Heart right ventricle (tissue), 16 donors: ENCODE results near the gene VSTM4. TPM values are rescaled to one million over a fixed set of nuclear protein-coding genes. Genes with fewer than 3 reads are reported as not detected.

Experiments
- ATAC-seq, 8 donors: fragments of 200-7000 bp; cut with Tn5 transposase; one replicate each; pipeline ENCODE4 v1.9.1; 2020; ENCODE audit warnings: mild to moderate bottlenecking in 8 of 8, moderate library complexity in 8 of 8, moderate number of reproducible peaks in 1 of 8
- DNase-seq, 2 donors: peaks; one replicate each; pipeline ENCODE4 v3.0.0-alpha.2; 2020
- H3K27ac ChIP-seq, 10 donors: fragments of 200-600 bp; sonication (generic) in 2 of 10; one replicate each; pipeline versions ENCODE4 v1.5.0 to v1.8.0; 2020 to 2022; ENCODE audit warnings: mild to moderate bottlenecking in 3 of 10
- H3K27me3 ChIP-seq, 7 donors: fragments of 200-600 bp; one replicate each; pipeline ENCODE4 v1.8.0; 2021 to 2022; ENCODE audit warnings: mild to moderate bottlenecking in 2 of 7
- H3K36me3 ChIP-seq, 9 donors: fragments of 200-600 bp; sonication (generic) in 1 of 9; one replicate each; pipeline versions ENCODE4 v1.5.0 to v1.8.0; 2020 to 2022; ENCODE audit warnings: mild to moderate bottlenecking in 2 of 9
- H3K4me1 ChIP-seq, 9 donors: fragments of 200-600 bp; sonication (generic) in 1 of 9; one replicate each; pipeline versions ENCODE4 v1.5.0 to v1.8.0; 2020 to 2022; ENCODE audit warnings: mild to moderate bottlenecking in 4 of 9
- H3K4me3 ChIP-seq, 10 donors: fragments of 200-600 bp; sonication (generic) in 2 of 10; one replicate each; pipeline versions ENCODE4 v1.5.0 to v1.8.0; 2020 to 2022; ENCODE audit warnings: mild to moderate bottlenecking in 7 of 10, moderate library complexity in 2 of 10
- H3K9me3 ChIP-seq, 11 donors: fragments of 200-600 bp in 10 of 11; sonication (generic) in 2 of 11; one replicate each; pipeline versions ENCODE4 v1.5.0 to v1.8.0; 2013 to 2022; ENCODE audit warnings: mild to moderate bottlenecking in 2 of 11, control low read depth in 1 of 11, moderate library complexity in 1 of 11
- CTCF ChIP-seq, 9 donors: fragments of 200-600 bp; sonication (generic) in 2 of 9; IDR thresholded peaks; one replicate each; pipeline versions ENCODE4 v1.5.0 to v1.8.0; 2021 to 2022; ENCODE audit warnings: antibody characterized with exemption in 9 of 9, mild to moderate bottlenecking in 5 of 9, moderate library complexity in 1 of 9
- WGBS, 2 donors: extraction: QIAGEN DNeasy Blood & Tissue Kit; methylation state at CpG; one replicate each; pipeline ENCODE4 v1.1.7; 2013; ENCODE audit warnings: inconsistent platforms in 1 of 2; 5-methylcytosine and 5-hydroxymethylcytosine counted together
- intact Hi-C, 10 donors: fragments of 100-400 bp; cut with DNase I; formaldehyde crosslinking; loops; one replicate each; pipeline versions ENCODE4 v1.11.1 to v1.14.2; 2022
- long read RNA-seq, 3 donors: library from polyadenylated mRNA; unstranded; transcript quantifications; one replicate each; pipeline ENCODE4 v2.0.0, GENCODE V29; 2020 to 2021
- polyA plus RNA-seq, 2 donors: library from polyadenylated mRNA; stranded (reverse); fragments of 200-250 nt; gene quantifications; one replicate each; pipeline ENCODE4 v1.2.3, GENCODE V29; 2013
- total RNA-seq, 10 donors: library from RNA; stranded (reverse); fragmentation: NEBNext Ultra II Directional in 3 of 10; extraction: Animal tissue kit (Norgen Biotek cat#: 25700) in 3 of 10; gene quantifications; one replicate each; pipeline versions ENCODE4 v1.2.1 to v1.2.4, GENCODE V29; 2021 to 2023
- donor health status: Arrhythmogenic right ventricular cardiomyopathy.
- donor health status: ischemic (EF 13 %, LVEDD 7.1; RV severe dilation, severe dysfunction).
- donor health status: healthy with polysubstance abuse.
- donor health status: DM: no; HTN: yes; CAD: no.
- donor health status: DM: no; HTN: no; CAD: no.
- donor health status: ischemic (EF 25% LVEDD 6.9; RV normal size, moderate dysfunction).
- donor health status: ischemic (EF 25% LVEDD 5.7; RV mildly dilated, moderate dysfunction).
- donor health status: healthy.
- donor health status: DM: yes; HTN: yes; CAD: no.
- donor health status: Ischemic cardiomyopathy.
- donor health status: ischemic (EF 35%, LVEDD 5.7; RV mildly dilated, moderate dysfunction).
- donor health status: nonischemic (EF 11% LVEDD 7.7; RV severe dilation, severe dysfunction).
- donor health status: DM: yes; HTN: yes; CAD: no.
- donor health status: PGD.
- donor health status: ischemic (EF 29% LVEDD 5.4; RV normal size, mild dysfunction).
- donor health status: nonischemic (EF 23%, LVEDD 6.1; RV moderate dilation, normal function).

The VSTM4 gene, protein sequence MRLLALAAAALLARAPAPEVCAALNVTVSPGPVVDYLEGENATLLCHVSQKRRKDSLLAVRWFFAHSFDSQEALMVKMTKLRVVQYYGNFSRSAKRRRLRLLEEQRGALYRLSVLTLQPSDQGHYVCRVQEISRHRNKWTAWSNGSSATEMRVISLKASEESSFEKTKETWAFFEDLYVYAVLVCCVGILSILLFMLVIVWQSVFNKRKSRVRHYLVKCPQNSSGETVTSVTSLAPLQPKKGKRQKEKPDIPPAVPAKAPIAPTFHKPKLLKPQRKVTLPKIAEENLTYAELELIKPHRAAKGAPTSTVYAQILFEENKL
- total RNA-seq (10 to 100 TPM; 12.0 to 26.7 (median 18.1) TPM), polyA plus RNA-seq (1 to 10 TPM; 5.0 to 6.1 TPM)
- long read RNA-seq, donor 1, full-length matches to known transcripts: 13 of 51 reads
- long read RNA-seq, donor 1, partial matches to known transcripts: 4 of 51 reads
- long read RNA-seq, donor 1, other reads (novel, unspliced or antisense): 34 of 51 reads
- long read RNA-seq, donor 2, full-length matches to known transcripts: 17 of 68 reads
- long read RNA-seq, donor 2, partial matches to known transcripts: 4 of 68 reads
- long read RNA-seq, donor 2, other reads (novel, unspliced or antisense): 47 of 68 reads
- long read RNA-seq, donor 3, full-length matches to known transcripts: 8 of 27 reads
- long read RNA-seq, donor 3, partial matches to known transcripts: 1 of 27 reads
- long read RNA-seq, donor 3, other reads (novel, unspliced or antisense): 18 of 27 reads

DNA sequence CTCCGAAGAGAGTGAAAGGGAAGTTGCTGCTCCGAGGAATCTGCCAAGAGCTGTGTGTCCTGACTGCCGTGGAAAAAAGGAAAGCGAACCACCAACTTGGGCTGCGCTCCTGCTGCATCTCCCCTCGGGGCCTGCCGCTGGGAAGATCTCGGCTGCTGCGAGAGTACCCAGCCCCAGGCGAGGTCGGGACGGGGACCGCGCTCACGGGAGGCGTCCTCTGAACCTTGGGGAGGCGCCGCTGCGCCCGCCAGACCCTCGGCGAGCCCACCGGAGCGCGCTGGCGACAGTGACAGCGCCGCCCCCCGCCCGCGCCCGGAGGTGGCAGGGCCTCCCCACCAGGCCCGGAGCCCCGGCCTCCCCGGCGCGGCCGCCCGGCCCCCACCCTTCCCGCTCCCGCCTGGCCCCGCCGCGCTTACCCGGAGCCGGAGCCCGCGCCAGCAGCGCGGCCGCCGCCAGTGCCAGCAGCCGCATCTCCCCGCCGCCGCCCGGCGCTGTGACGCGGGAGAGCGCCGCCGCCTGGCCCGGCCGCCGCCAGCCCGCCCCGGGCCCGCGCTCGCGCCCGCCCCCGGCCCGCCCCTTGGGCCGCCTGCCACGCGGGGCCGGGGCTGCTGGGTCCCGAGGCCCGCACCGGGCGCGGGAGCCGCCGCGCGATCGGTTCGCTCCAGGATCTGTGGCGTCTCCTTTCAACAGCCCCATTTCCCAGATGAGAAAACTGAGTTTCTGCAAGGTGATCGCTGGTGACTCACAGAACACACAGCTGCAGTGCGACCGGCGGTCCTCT, at the start of gene VSTM4:
TSS of gene VSTM4 (minus strand) at position 508 of the 781 bp plus-strand sequence. CDS start at position 471, 37 bp downstream.
- DNase-seq: peak; percentile 41 to 68
- peak; percentile 22 to 73 (median 51) for ATAC-seq
- H3K36me3 ChIP-seq: no peaks in the 10 kb centered on the region
- intact Hi-C loops: loop anchor here in 4 of 10 donors (2.0 to 10.0 kb wide), 4 partner anchors 30 to 133 kb away; no protein-coding TSS in a partner anchor
- peaks cover 3 to 60% (median 45%) of the 10 kb centered on the region in 9 donors for H3K4me1 ChIP-seq
- H3K4me3 ChIP-seq: peak within 1 kb of the TSS; percentile 11 to 79 (median 66)
- peak in 4 of 9 donors; percentile 18 to 36 (median 23) for TF ChIP-seq CTCF (IDR thresholded peaks at IDR 0.05)
- peaks cover 0 to 12% (median 0%) of the 10 kb centered on the region in 7 donors for H3K27me3 ChIP-seq
- H3K27ac ChIP-seq: peak within 1 kb of the TSS in 9 of 10 donors; percentile 74 to 89 (median 87)
- 2% methylated on average over 73 to 95 of the region's 95 CpGs for WGBS, 2 donors
- no peaks in the 10 kb centered on the region for H3K9me3 ChIP-seq

GRCh38 chr10:49164559-49165188, 49.4 kb upstream of the VSTM4 start:
- H3K9me3 ChIP-seq: no peaks in the 10 kb centered on the region
- DNase-seq (peak in 1 of 2 donors; percentile 34), ATAC-seq (peak in 6 of 8 donors; percentile 27 to 73 (median 62))
- WGBS, 2 donors: 60 to 65% methylated on average over 9 of the region's 9 CpGs
- no peak overlapping the region for H3K27ac ChIP-seq
- no peaks in the 10 kb centered on the region for H3K27me3 ChIP-seq
- no peak overlapping the region for H3K4me3 ChIP-seq
- peaks cover 0 to 61% (median 0%) of the 10 kb centered on the region in 9 donors for H3K36me3 ChIP-seq
- intact Hi-C loops: loop anchor here in 9 of 10 donors (1.0 to 10.0 kb wide), 9 partner anchors 162 to 610 kb away; no protein-coding TSS in a partner anchor
- peak; percentile 33 to 76 (median 66) for TF ChIP-seq CTCF (IDR thresholded peaks at IDR 0.05)
- peaks cover 0 to 40% (median 13%) of the 10 kb centered on the region in 9 donors for H3K4me1 ChIP-seq

GRCh38 chr10:49163741-49164140, 48.4 kb upstream of the VSTM4 start:
- ATAC-seq (no peak), DNase-seq (no peak)
- TF ChIP-seq CTCF (IDR thresholded peaks at IDR 0.05): no peak
- H3K9me3 ChIP-seq: no peaks in the 10 kb centered on the region
- H3K27me3 ChIP-seq: no peaks in the 10 kb centered on the region
- no peak overlapping the region for H3K27ac ChIP-seq
- H3K36me3 ChIP-seq: peaks cover 0 to 70% (median 0%) of the 10 kb centered on the region in 9 donors
- H3K4me1 ChIP-seq: peaks cover 0 to 35% (median 13%) of the 10 kb centered on the region in 9 donors
- 96 to 100% methylated on average over 4 of the region's 4 CpGs for WGBS, 2 donors
- intact Hi-C loops: loop anchor here (1.0 to 10.0 kb wide), 11 partner anchors 161 to 609 kb away; no protein-coding TSS in a partner anchor
- no peak overlapping the region for H3K4me3 ChIP-seq
